ENCODE data around the gene TBX2. TPM values are rescaled to one million over a fixed set of nuclear protein-coding genes. Genes with fewer than 3 reads are reported as not detected.

TBX2 gene
- total and polyA plus RNA-seq, 2 of the 13 experiments (the other 11 are each of a cell fraction or from before 2014, with no cell fraction given), result 2.8 to 15.3 TPM

GRCh38 chr17:61393904-61394629 is 5.6 kb upstream of the TBX2 start (continued):
- TF ChIP-seq ZNF646 (CRISPR knock-in tag; IDR thresholded peaks at IDR 0.05), result peak; percentile 39; the same call in 1 of the 2 replicates
- no peak for TF ChIP-seq LBX2 (CRISPR knock-in tag; IDR thresholded peaks at IDR 0.05; ENCODE audit: borderline replicate concordance)
- TF ChIP-seq FOSL2 (CRISPR knock-in tag; IDR thresholded peaks at IDR 0.05), result peak; percentile 44; the same call in 1 of the 2 replicates
- peak; percentile 45; the same call in 1 of the 2 replicates for TF ChIP-seq HINFP (CRISPR knock-in tag; IDR thresholded peaks at IDR 0.05; ENCODE audit: low read depth)
- 0 out of 2 replicates have a peak, but pooled peaks have one; percentile 40 for TF ChIP-seq SIX1 (CRISPR knock-in tag; IDR thresholded peaks at IDR 0.05; ENCODE audit: borderline replicate concordance)
- TF ChIP-seq ZNF652 (CRISPR knock-in tag; IDR thresholded peaks at IDR 0.05; ENCODE audit: borderline replicate concordance, low read depth), result no peak
- no peak for TF ChIP-seq CENPBD1 (CRISPR knock-in tag; IDR thresholded peaks at IDR 0.05; ENCODE audit: borderline replicate concordance, low read depth)
- TF ChIP-seq RBM22 (optimal IDR thresholded peaks at IDR 0.05; ENCODE audit: low read length), result peak; percentile 42
- TF ChIP-seq ISX (CRISPR knock-in tag; conservative IDR thresholded peaks at IDR 0.05), result no peak
- TF ChIP-seq TOPORS (CRISPR knock-in tag; IDR thresholded peaks at IDR 0.05), result peak; percentile 85; the same call in 1 of the 2 replicates
- no peak for TF ChIP-seq CC2D1A (CRISPR knock-in tag; IDR thresholded peaks at IDR 0.05)
- TF ChIP-seq PBX2 (CRISPR knock-in tag; IDR thresholded peaks at IDR 0.05), result no peak
- TF ChIP-seq HDAC2 (CRISPR knock-in tag; IDR thresholded peaks at IDR 0.05), result peak; percentile 71; the same call in 1 of the 2 replicates
- TF ChIP-seq LRRFIP1 (CRISPR knock-in tag; conservative IDR thresholded peaks at IDR 0.05), result no peak
